Nephron (organoid): ENCODE data around the gene CDKAL1.
"Not testable (repeated sequence)": the region's sequence is repeated elsewhere in the genome, so short reads cannot be mapped to it uniquely, and the experiment has no call there.

Source experiments
- H3K27ac Mint-ChIP-seq, 3 experiments: 2 replicates each; pipeline ENCODE4 v1.8.0; 2020; ENCODE audit warnings: mixed read lengths in 3 of 3, mild to moderate bottlenecking in 2 of 3, moderate library complexity in 1 of 3
- H3K27me3 Mint-ChIP-seq: 2 replicates; pipeline ENCODE4 v1.8.0; 2021; ENCODE audit warnings: low read depth, mild to moderate bottlenecking, moderate library complexity, mixed read lengths
- H3K36me3 Mint-ChIP-seq: 2 replicates; pipeline ENCODE4 v1.8.0; 2020; ENCODE audit warnings: low read depth, mixed read lengths
- H3K4me1 Mint-ChIP-seq: 2 replicates; pipeline ENCODE4 v1.8.0; 2020; ENCODE audit warnings: mixed read lengths
- H3K4me3 Mint-ChIP-seq, 3 experiments: 2 replicates each; pipeline ENCODE4 v1.8.0; 2020; ENCODE audit warnings: mild to moderate bottlenecking in 3 of 3, mixed read lengths in 3 of 3, moderate library complexity in 2 of 3
- H3K9me3 Mint-ChIP-seq: 2 replicates; pipeline ENCODE4 v1.8.0; 2020; ENCODE audit warnings: mixed read lengths
- CTCF ChIP-seq, 3 experiments: fragments of 200-600 bp; sonication (generic); IDR thresholded peaks; one replicate each; pipeline ENCODE4 v1.5.0; 2021; ENCODE audit warnings: antibody characterized with exemption in 3 of 3; ENCODE audit not compliant: unreplicated experiment in 3 of 3

Gene CDKAL1

GRCh38 chr6:20584100-20584731 is 50.0 kb downstream of the CDKAL1 start:
- no peak overlapping the region for H3K4me3 Mint-ChIP-seq
- no peak overlapping the region for H3K27ac Mint-ChIP-seq
- peaks cover 9% of the 10 kb centered on the region for H3K4me1 Mint-ChIP-seq
- no peaks in the 10 kb centered on the region for H3K9me3 Mint-ChIP-seq
- TF ChIP-seq CTCF (IDR thresholded peaks at IDR 0.05; ENCODE audit: unreplicated experiment in 3 of 3): no peak
- H3K36me3 Mint-ChIP-seq: peaks cover 16% of the 10 kb centered on the region
- H3K27me3 Mint-ChIP-seq: no peaks in the 10 kb centered on the region

GRCh38 chr6:20589266-20589665 is 55.0 kb downstream of the CDKAL1 start:
- TF ChIP-seq CTCF (IDR thresholded peaks at IDR 0.05; ENCODE audit: unreplicated experiment in 3 of 3): no peak
- no peaks in the 10 kb centered on the region for H3K27me3 Mint-ChIP-seq
- H3K36me3 Mint-ChIP-seq: peaks cover 53% of the 10 kb centered on the region
- H3K4me3 Mint-ChIP-seq: no peak overlapping the region
- peaks cover under 1% of the 10 kb centered on the region for H3K4me1 Mint-ChIP-seq
- no peak overlapping the region for H3K27ac Mint-ChIP-seq
- H3K9me3 Mint-ChIP-seq: peaks cover 24% of the 10 kb centered on the region

GRCh38 chr6:20590476-20590875 is 56.2 kb downstream of the CDKAL1 start:
- peaks cover 62% of the 10 kb centered on the region for H3K36me3 Mint-ChIP-seq
- not testable (repeated sequence) for H3K27me3 Mint-ChIP-seq, H3K27ac Mint-ChIP-seq, H3K4me1 Mint-ChIP-seq, H3K4me3 Mint-ChIP-seq
- H3K9me3 Mint-ChIP-seq: peaks cover 34% of the 10 kb centered on the region

- H3K36me3 Mint-ChIP-seq: peaks cover 71% of the 10 kb centered on the region
- not testable (repeated sequence) for H3K27me3 Mint-ChIP-seq, H3K27ac Mint-ChIP-seq, H3K4me1 Mint-ChIP-seq, H3K4me3 Mint-ChIP-seq
- H3K9me3 Mint-ChIP-seq: peaks cover 38% of the 10 kb centered on the region
Measured at GRCh38 chr6:20594299-20594853, 60.1 kb downstream of the CDKAL1 start.

GRCh38 chr6:20599302-20600051 is 65.2 kb downstream of the CDKAL1 start:
- Mint-ChIP-seq H3K27me3 (no peaks in the 10 kb centered on the region), H3K27ac (no peak overlapping the region), H3K9me3 (peaks cover 12% of the 10 kb centered on the region), H3K4me3 (no peak overlapping the region), H3K4me1 (no peaks in the 10 kb centered on the region), H3K36me3 (peaks cover 26% of the 10 kb centered on the region)
- TF ChIP-seq CTCF (IDR thresholded peaks at IDR 0.05; ENCODE audit: unreplicated experiment in 3 of 3): no peak

GRCh38 chr6:20600831-20601230 is 66.6 kb downstream of the CDKAL1 start:
- Mint-ChIP-seq H3K4me1 (no peaks in the 10 kb centered on the region), H3K9me3 (peaks cover under 1% of the 10 kb centered on the region), H3K27me3 (no peaks in the 10 kb centered on the region), H3K4me3 (no peak overlapping the region), H3K36me3 (peaks cover 12% of the 10 kb centered on the region), H3K27ac (no peak overlapping the region)
- TF ChIP-seq CTCF (IDR thresholded peaks at IDR 0.05; ENCODE audit: unreplicated experiment in 3 of 3): no peak

GRCh38 chr6:20604159-20604558 is 69.9 kb downstream of the CDKAL1 start:
- TF ChIP-seq CTCF (IDR thresholded peaks at IDR 0.05; ENCODE audit: unreplicated experiment in 3 of 3): no peak
- Mint-ChIP-seq H3K36me3 (no peaks in the 10 kb centered on the region), H3K27ac (no peak overlapping the region), H3K4me1 (no peaks in the 10 kb centered on the region), H3K27me3 (no peaks in the 10 kb centered on the region), H3K9me3 (no peaks in the 10 kb centered on the region), H3K4me3 (no peak overlapping the region)
